ENCODE measurements around the gene OPN5.

DNA sequence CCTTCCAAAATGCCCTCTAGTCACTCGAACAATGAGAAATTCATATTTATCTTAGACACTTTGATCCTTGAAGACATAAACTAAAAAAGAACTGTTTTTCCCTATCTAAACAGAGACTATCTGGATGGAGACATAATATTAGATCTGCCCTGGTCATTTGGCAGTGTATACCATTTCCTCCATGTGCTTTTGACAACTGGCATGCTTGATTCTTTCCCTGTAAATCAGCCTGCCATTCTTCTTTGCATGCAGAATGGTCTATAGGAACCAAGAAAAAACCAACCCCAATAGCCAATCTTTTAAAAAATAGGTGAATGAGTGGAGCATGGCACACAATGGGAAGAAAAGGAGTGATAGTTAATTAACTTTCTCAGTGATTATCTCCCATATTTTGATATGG, 93.8 kb downstream of the OPN5 start:
- TF ChIP-seq, protein P1, sequence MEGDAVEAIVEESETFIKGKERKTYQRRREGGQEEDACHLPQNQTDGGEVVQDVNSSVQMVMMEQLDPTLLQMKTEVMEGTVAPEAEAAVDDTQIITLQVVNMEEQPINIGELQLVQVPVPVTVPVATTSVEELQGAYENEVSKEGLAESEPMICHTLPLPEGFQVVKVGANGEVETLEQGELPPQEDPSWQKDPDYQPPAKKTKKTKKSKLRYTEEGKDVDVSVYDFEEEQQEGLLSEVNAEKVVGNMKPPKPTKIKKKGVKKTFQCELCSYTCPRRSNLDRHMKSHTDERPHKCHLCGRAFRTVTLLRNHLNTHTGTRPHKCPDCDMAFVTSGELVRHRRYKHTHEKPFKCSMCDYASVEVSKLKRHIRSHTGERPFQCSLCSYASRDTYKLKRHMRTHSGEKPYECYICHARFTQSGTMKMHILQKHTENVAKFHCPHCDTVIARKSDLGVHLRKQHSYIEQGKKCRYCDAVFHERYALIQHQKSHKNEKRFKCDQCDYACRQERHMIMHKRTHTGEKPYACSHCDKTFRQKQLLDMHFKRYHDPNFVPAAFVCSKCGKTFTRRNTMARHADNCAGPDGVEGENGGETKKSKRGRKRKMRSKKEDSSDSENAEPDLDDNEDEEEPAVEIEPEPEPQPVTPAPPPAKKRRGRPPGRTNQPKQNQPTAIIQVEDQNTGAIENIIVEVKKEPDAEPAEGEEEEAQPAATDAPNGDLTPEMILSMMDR (conservative IDR thresholded peaks at IDR 0.05; ENCODE audit: low read depth, low read length), result no peak
- TF ChIP-seq EZH2 (IDR thresholded peaks at IDR 0.05; ENCODE audit: borderline replicate concordance, low read depth, low read length, poor library complexity, severe bottlenecking), result no peak

Data from A673 (cell line).